H7 (cell line): ENCODE data around the gene SESN1. TPM values are rescaled to one million over a fixed set of nuclear protein-coding genes. Genes with fewer than 3 reads are reported as not detected.

Experiments
- DNase-seq: peaks from one replicate; pipeline ENCODE4 v3.0.0; 2012
- H3K27me3 ChIP-seq: 2 replicates; pipeline ENCODE4 v1.6.0; 2011; ENCODE audit warnings: mild to moderate bottlenecking, low read length; ENCODE audit not compliant: control insufficient read depth, insufficient read depth
- H3K36me3 ChIP-seq: replicated peaks from 2 replicates; pipeline ENCODE4 v1.5.1; 2011; ENCODE audit warnings: low read length; ENCODE audit not compliant: control insufficient read depth, insufficient read depth
- H3K4me3 ChIP-seq: 2 replicates; pipeline ENCODE4 v1.5.1; 2011; ENCODE audit warnings: low read depth, mild to moderate bottlenecking, control low read depth, low read length, moderate library complexity; ENCODE audit not compliant: insufficient read depth
- total RNA-seq: library from RNA; depleted of rRNA; stranded (reverse); fragments of >200 nt; shearing (Covaris generic); gene quantifications from 2 replicates; pipeline ENCODE4 v1.2.3, GENCODE V29; 2014

SESN1 gene
- total RNA-seq, 1 experiment from 2014 or later: 10.4 TPM

DNA sequence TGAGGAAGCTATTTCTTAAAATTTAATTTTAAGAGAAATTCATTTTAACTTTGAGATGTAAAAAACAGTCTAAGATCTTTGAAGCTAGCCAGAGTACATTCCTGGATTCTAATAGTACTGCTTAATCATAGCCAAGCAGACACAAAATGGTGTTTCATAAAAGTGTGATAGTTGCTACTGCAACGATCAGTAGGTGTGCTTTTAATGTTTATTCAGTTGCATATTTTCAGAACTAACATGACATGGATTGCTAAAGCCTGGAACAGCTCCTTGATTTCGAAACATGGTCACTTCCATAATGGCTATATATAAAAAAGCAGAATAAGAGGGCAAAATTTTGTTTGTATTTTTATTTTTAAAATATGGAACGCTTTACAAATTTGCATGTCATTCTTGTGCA lies 35.5 kb downstream of the SESN1 start:
- H3K27me3 ChIP-seq: no peaks in the 10 kb centered on the region
- no peaks in the 10 kb centered on the region for H3K36me3 ChIP-seq
- H3K4me3 ChIP-seq: no peak overlapping the region
- DNase-seq: no peak

DNA sequence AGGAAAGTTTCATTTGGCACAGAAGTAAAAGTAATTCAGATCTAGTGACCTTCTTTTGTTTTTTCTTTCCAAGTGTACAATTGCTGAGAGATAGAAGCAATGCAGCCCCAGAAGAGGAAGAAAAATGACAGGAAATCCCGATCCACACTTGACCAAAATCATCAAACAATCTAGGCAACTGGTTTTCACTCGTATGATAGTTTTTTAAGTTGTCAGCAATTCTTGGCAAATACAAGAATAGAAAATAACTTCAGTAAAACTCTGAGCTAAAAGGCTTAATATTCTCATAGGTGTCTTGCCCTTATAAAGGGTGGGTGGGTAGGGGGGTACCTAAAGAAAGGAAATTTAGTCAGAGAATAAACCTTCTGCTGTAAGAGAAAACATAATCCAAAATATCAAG lies 36.0 kb downstream of the SESN1 start:
- no peak overlapping the region for H3K4me3 ChIP-seq
- H3K27me3 ChIP-seq: no peaks in the 10 kb centered on the region
- DNase-seq: no peak
- no peaks in the 10 kb centered on the region for H3K36me3 ChIP-seq

GRCh38 chr6:109056661-109057060 lies 38.0 kb downstream of the SESN1 start:
- Histone ChIP-seq H3K27me3 (no peaks in the 10 kb centered on the region), H3K4me3 (no peak overlapping the region), H3K36me3 (no peaks in the 10 kb centered on the region)
- DNase-seq: no peak

GRCh38 chr6:109055771-109056235 lies 38.8 kb downstream of the SESN1 start:
- Histone ChIP-seq H3K27me3 (no peaks in the 10 kb centered on the region), H3K4me3 (no peak overlapping the region), H3K36me3 (no peaks in the 10 kb centered on the region)
- no peak for DNase-seq

DNA sequence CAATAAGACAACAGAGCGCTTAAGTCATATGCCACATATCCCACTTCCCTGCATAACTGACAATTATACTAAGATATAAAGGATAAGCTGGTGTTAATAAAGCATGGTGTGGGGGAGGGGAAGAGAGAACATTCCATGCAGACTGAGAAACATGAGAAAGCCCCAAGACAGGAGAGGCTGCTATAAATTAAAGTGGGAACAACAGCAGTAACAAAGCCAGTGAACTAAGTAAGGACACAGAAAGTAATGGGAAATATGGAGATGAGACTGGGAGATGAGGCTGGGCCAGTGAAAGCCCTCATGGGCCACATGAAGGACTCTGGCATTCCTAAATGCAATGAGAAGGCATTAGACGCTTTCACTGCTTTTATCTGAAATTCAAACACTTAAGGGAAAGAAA lies 41.3 kb downstream of the SESN1 start:
- Histone ChIP-seq H3K4me3 (no peak overlapping the region), H3K36me3 (no peaks in the 10 kb centered on the region), H3K27me3 (no peaks in the 10 kb centered on the region)
- DNase-seq: peak; percentile 15

DNA sequence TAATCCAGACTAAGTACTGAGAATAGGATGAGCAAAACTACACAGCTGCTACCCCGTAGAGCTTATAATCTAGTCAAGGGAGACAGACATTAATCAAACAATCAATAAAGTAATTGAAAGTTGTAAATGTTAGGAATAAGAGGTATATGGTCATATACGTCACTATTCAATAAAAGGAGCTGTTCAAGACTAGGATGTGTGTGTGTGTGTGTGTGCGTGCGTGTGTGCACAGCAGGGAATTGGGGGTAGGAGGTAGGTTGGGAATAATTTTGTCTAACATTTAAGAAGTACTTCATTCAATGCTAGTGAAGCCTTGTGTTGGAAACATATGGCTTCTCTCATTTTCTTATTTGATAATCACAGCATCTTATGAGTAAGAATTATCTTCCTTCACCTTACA lies 41.8 kb downstream of the SESN1 start:
- DNase-seq: no peak
- no peaks in the 10 kb centered on the region for H3K36me3 ChIP-seq
- H3K4me3 ChIP-seq: no peak overlapping the region
- H3K27me3 ChIP-seq: no peaks in the 10 kb centered on the region

DNA sequence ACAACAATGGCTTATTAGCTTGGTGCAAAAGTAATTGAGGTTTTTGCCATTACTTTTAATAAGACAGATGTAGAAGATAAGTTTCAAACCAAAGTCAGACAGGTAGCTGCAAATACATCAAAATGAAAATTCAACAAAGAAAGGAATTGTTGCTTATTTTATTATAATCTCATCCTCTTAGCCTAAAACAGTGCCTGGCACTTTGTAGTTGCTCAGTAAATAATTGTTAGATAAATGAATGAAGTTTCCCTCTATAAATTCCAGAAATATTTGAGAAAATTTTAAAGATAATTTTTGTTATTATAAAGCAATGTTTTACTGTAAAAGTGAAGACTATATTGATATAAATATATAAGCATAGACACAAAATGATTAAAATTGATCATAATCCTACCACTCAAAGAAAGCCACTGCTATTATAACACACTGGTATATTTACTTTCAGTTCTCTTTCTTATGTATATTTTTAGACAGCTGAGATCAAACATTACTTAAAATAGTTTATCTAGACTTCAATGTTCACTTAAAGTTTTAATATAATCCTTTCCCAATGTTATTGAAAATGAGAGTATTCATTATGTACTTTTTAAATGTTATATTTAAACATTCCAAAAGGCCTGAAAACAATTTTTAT lies 42.5 kb downstream of the SESN1 start:
- DNase-seq: no peak
- H3K4me3 ChIP-seq: no peak overlapping the region
- H3K36me3 ChIP-seq: no peaks in the 10 kb centered on the region

DNA sequence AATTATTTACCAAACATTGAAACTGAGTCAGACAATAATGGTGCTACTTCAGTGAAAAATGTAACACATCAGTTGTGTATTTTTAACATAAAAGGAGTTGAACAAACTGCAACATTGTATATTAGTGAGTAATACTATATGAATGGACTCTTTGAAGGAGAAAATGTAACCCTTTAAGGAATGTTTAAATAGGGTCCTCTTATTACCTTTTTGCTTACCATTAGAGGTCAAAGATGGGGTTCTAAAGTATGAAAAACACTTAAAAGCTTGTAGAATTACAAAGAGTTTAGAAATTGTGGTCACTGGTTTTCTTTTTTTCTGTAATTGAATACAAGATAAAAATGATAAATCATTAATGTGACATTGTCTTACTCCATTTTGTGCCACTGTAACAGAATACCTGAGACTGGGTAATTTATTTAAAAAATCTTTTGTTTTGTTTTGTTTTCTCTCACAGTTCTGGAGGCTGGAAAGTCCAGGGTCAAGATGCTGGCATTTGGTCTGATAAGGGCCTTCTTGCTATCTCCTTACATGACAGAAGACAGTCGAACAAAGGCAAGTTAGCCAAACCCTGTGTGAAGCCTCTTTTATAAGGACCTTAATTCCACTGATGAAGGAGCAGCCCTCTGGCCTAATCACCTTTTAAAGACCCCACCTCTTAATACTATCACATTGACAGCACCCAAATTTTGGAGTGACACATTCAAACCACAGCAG lies 43.2 kb downstream of the SESN1 start:
- no peak for DNase-seq
- no peaks in the 10 kb centered on the region for H3K27me3 ChIP-seq
- no peak overlapping the region for H3K4me3 ChIP-seq
- no peaks in the 10 kb centered on the region for H3K36me3 ChIP-seq

More for the DNA sequence above, 42.5 kb downstream of the SESN1 start:
- no peaks in the 10 kb centered on the region for H3K27me3 ChIP-seq

DNA sequence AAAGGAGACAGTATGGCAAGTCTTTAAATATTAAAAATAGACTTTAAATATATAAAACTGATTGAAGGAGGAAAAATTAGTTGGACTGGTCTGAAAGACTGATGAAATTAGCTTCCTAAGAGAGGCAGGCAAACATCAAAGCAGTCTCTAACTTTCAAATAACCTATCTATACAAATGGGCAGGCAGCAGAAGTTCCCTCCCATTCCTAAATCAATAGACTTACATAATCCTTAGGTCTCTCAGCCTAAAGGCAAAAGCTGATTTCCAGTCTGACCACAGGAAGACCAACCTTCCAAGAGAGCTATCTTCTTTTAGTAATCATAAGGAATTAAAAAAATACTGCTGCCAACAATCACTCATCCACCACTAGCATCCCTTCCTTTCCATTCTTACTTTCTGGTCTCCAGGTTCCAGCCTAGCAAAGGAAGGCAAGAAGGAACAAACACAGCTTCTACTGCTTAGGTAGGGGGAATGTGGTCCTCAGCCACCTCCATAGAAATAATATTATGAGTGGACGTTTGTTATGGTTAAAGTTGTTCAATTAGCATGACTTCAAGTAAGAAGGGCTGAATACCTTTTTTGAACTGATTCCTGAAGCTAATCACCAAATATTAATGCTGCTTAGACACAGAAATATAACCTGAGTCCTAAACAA lies 44.1 kb downstream of the SESN1 start:
- no peak overlapping the region for H3K4me3 ChIP-seq
- no peaks in the 10 kb centered on the region for H3K27me3 ChIP-seq
- H3K36me3 ChIP-seq: no peaks in the 10 kb centered on the region
- DNase-seq: no peak

DNA sequence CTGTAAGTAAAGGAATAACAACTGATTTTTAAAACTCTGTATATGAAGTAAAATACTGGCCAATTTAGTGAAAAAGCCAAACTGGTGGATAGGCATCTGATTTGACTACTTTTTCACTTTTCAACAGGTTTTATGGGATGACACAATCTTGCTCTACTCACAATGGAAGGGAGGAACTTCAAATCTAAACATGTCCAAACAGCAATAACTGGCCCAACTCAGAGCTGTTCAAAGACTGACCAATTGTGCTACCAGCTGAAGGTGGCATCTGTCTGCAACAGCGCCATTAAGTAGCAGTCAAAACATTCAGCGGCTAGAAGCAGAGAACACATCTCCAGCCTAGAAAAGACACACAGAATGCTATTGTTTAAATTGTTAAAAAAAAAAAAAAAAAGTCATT lies 44.6 kb downstream of the SESN1 start:
- no peaks in the 10 kb centered on the region for H3K36me3 ChIP-seq
- DNase-seq: no peak

GRCh38 chr6:109048670-109049415 lies 45.8 kb downstream of the SESN1 start:
- no peaks in the 10 kb centered on the region for H3K36me3 ChIP-seq
- no peak overlapping the region for H3K4me3 ChIP-seq
- DNase-seq: no peak
- no peaks in the 10 kb centered on the region for H3K27me3 ChIP-seq

More for the DNA sequence above, 44.6 kb downstream of the SESN1 start:
- Histone ChIP-seq H3K4me3 (no peak overlapping the region), H3K27me3 (no peaks in the 10 kb centered on the region)

- no peak for DNase-seq
- Histone ChIP-seq H3K36me3 (no peaks in the 10 kb centered on the region), H3K27me3 (no peaks in the 10 kb centered on the region), H3K4me3 (no peak overlapping the region)
These were observed 46.5 kb downstream of the SESN1 start for GRCh38 chr6:109048176-109048575.

- no peaks in the 10 kb centered on the region for H3K27me3 ChIP-seq
- no peak for DNase-seq
- no peak overlapping the region for H3K4me3 ChIP-seq
- H3K36me3 ChIP-seq: no peaks in the 10 kb centered on the region
These were observed 49.2 kb downstream of the SESN1 start for GRCh38 chr6:109045493-109045892.

DNA sequence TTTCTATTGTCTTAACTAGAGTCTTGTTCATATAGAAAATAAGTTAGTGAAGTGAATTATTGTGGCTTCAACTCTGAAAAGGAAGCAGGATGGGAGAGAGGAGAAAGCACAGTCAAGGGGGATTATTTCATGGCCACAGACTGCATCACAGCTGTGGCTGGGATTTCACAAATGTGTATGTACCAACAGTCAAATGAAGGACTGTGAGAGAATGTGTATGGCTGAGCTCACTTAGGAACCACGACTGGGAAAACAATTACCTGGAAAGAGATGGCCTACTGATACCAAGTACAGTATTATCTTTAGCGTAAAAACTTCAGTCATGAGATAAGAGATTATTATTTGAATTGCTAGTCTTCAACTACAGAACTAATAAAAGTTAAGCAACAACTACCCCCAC lies 54.9 kb downstream of the SESN1 start:
- Histone ChIP-seq H3K27me3 (no peaks in the 10 kb centered on the region), H3K36me3 (no peaks in the 10 kb centered on the region), H3K4me3 (no peak overlapping the region)
- DNase-seq: no peak
